GM12865 (cell line): ENCODE results near the gene BORCS5.

Experiments
- DNase-seq: peaks from one replicate; pipeline ENCODE4 v3.0.0; 2010; ENCODE audit warnings: low read depth
- H3K4me3 ChIP-seq: 2 replicates; pipeline ENCODE4 v1.5.1; 2011; ENCODE audit warnings: mild to moderate bottlenecking, low read depth, low read length, control low read depth
- CTCF ChIP-seq: IDR thresholded peaks from 2 replicates; pipeline ENCODE4 v1.5.1; 2011; ENCODE audit warnings: low read length, control low read depth, low read depth, inconsistent platforms; ENCODE audit not compliant: insufficient read depth; ENCODE audit errors: missing control alignments

BORCS5 gene

GRCh38 chr12:12441429-12441807 lies 84.5 kb downstream of the BORCS5 start:
- no peak overlapping the region for H3K4me3 ChIP-seq
- no peak for TF ChIP-seq CTCF
- no peak for DNase-seq

GRCh38 chr12:12441843-12442461 lies 85.1 kb downstream of the BORCS5 start:
- no peak for DNase-seq
- TF ChIP-seq CTCF = no peak
- no peak overlapping the region for H3K4me3 ChIP-seq

GRCh38 chr12:12442548-12443071 lies 85.7 kb downstream of the BORCS5 start:
- no peak for DNase-seq
- H3K4me3 ChIP-seq = no peak overlapping the region
- no peak for TF ChIP-seq CTCF

GRCh38 chr12:12443431-12443878 lies 86.6 kb downstream of the BORCS5 start:
- H3K4me3 ChIP-seq = no peak overlapping the region
- no peak for TF ChIP-seq CTCF
- DNase-seq = no peak

GRCh38 chr12:12445165-12445881 lies 88.4 kb downstream of the BORCS5 start:
- no peak for TF ChIP-seq CTCF
- H3K4me3 ChIP-seq = no peak overlapping the region
- no peak for DNase-seq

GRCh38 chr12:12445882-12446181 lies 89.0 kb downstream of the BORCS5 start:
- no peak overlapping the region for H3K4me3 ChIP-seq
- TF ChIP-seq CTCF = no peak
- no peak for DNase-seq
